ENCODE data around the gene SNURF.
"Not testable (repeated sequence)": the region's sequence is repeated elsewhere in the genome, so short reads cannot be mapped to it uniquely, and the experiment has no call there.

Gene SNURF, protein sequence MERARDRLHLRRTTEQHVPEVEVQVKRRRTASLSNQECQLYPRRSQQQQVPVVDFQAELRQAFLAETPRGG

GRCh38 chr15:24954783-24955530 is at the start of gene SNURF, which contains the start of gene SNRPN:
Gene SNURF, plus strand, starts transcription at chr15:24954987. Its CDS starts 62 bp downstream, at chr15:24955049.
Gene SNRPN, plus strand, starts transcription at chr15:24954987. Its CDS starts 19,467 bp downstream, at chr15:24974454.
- H3K4me3 ChIP-seq = no peak within 1 kb of the TSS
- DNase-seq (ENCODE audit: low spot score in 2 of 2) = no peak
- H3K9me3 ChIP-seq = no peaks in the 10 kb centered on the region; the same call in 1 of the 2 replicates
- no peaks in the 10 kb centered on the region for H3K36me3 ChIP-seq (replicated peaks)
- H3K4me1 ChIP-seq = no peaks in the 10 kb centered on the region
- H3K27me3 ChIP-seq (ENCODE audit: low read depth) = no peaks in the 10 kb centered on the region
- in situ Hi-C loops (cut with MboI; ENCODE audit: low sequenced_read_pairs) = no loop called here

GRCh38 chr15:24916305-24917009 is 38.3 kb upstream of the SNURF start:
- in situ Hi-C loops (cut with MboI; ENCODE audit: low sequenced_read_pairs) = no loop called here
- Histone ChIP-seq H3K36me3 (replicated peaks) (no peaks in the 10 kb centered on the region), H3K9me3 (no peaks in the 10 kb centered on the region), H3K4me1 (no peaks in the 10 kb centered on the region), H3K4me3 (no peak overlapping the region), H3K27me3 (ENCODE audit: low read depth) (no peaks in the 10 kb centered on the region)
- no peak for DNase-seq (ENCODE audit: low spot score in 2 of 2)

DNA sequence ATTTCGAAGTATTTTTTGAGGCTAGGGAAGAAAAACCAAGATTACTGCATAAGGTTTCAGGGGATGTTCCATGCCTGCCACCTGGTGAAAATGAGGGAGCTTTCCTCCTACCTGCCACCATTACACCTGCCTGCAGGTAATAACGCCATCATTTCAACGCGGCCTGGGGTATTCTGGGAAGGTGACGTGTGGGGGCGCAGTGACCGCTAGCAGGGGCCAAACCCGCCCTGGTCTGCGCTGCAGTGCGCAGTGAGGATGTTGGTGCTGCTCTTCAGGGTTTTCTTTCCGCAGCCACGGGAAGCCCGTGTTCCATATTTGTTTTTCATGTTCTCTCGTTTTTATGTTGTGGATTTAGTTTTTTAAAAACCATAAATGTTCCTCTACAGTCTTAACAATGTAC is 37.4 kb upstream of the SNURF start:
- no peak overlapping the region for H3K4me3 ChIP-seq
- H3K27me3 ChIP-seq (ENCODE audit: low read depth) = no peaks in the 10 kb centered on the region
- H3K9me3 ChIP-seq = no peaks in the 10 kb centered on the region
- in situ Hi-C loops (cut with MboI; ENCODE audit: low sequenced_read_pairs) = no loop called here
- DNase-seq (ENCODE audit: low spot score in 2 of 2) = no peak
- H3K4me1 ChIP-seq = no peaks in the 10 kb centered on the region
- H3K36me3 ChIP-seq (replicated peaks) = no peaks in the 10 kb centered on the region

- no peak for DNase-seq (ENCODE audit: low spot score in 2 of 2)
- in situ Hi-C loops (cut with MboI; ENCODE audit: low sequenced_read_pairs) = no loop called here
- H3K36me3 ChIP-seq (replicated peaks) = no peaks in the 10 kb centered on the region
- no peaks in the 10 kb centered on the region for H3K27me3 ChIP-seq (ENCODE audit: low read depth)
- no peak overlapping the region for H3K4me3 ChIP-seq
- H3K9me3 ChIP-seq = no peaks in the 10 kb centered on the region
- H3K4me1 ChIP-seq = no peaks in the 10 kb centered on the region
These were observed 35.3 kb upstream of the SNURF start for GRCh38 chr15:24919446-24919845.

DNA sequence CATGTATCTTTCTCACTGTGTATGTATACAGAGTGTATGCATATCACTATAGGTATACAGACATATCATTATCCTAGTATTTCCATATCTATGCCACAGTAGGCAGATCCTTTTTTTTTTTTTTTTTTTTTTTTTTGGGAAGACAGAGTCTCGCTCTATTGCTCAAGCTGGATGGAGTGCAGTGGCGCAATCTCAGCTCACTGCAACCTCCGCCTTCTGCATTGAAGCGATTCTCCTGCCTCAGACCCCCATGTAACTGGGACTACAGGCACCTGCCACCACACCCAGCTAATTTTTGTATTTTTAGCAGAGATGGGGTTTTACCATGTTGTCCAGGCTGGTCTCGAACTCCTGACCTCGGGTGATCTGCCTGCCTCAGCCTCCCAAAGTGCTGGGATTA is 32.0 kb upstream of the SNURF start:
- in situ Hi-C loops (cut with MboI; ENCODE audit: low sequenced_read_pairs); H3K4me1 ChIP-seq; H3K27me3 ChIP-seq (ENCODE audit: low read depth); H3K9me3 ChIP-seq; H3K4me3 ChIP-seq; DNase-seq (ENCODE audit: low spot score in 2 of 2); H3K36me3 ChIP-seq (replicated peaks): not testable (repeated sequence)

DNA sequence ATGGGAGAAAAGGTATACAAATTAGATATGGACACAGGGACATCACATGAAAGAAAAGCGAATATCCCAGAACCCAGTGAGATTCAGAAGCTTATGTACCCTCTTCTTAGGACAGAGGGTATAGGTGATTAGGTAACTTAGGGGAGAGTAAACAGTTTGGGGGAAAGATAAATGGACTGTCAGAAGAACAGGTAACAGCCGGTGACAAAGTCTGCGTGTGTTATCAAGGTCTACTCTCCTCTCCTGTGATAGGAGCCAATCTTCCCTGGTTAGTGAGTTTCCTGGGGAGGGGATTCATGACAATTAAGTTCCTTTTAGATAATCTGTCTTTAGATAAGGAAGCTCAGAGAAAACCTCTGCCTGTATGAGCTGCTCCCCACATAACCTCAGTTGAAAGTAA is 30.6 kb upstream of the SNURF start:
- H3K9me3 ChIP-seq = no peaks in the 10 kb centered on the region
- no peaks in the 10 kb centered on the region for H3K4me1 ChIP-seq
- H3K36me3 ChIP-seq (replicated peaks) = no peaks in the 10 kb centered on the region
- no peak for DNase-seq (ENCODE audit: low spot score in 2 of 2)
- H3K4me3 ChIP-seq = no peak overlapping the region
- in situ Hi-C loops (cut with MboI; ENCODE audit: low sequenced_read_pairs) = no loop called here
- H3K27me3 ChIP-seq (ENCODE audit: low read depth) = no peaks in the 10 kb centered on the region

- in situ Hi-C loops (cut with MboI; ENCODE audit: low sequenced_read_pairs) = no loop called here
- H3K9me3 ChIP-seq = no peaks in the 10 kb centered on the region
These were observed 30.2 kb upstream of the SNURF start for GRCh38 chr15:24924621-24925020.

DNA sequence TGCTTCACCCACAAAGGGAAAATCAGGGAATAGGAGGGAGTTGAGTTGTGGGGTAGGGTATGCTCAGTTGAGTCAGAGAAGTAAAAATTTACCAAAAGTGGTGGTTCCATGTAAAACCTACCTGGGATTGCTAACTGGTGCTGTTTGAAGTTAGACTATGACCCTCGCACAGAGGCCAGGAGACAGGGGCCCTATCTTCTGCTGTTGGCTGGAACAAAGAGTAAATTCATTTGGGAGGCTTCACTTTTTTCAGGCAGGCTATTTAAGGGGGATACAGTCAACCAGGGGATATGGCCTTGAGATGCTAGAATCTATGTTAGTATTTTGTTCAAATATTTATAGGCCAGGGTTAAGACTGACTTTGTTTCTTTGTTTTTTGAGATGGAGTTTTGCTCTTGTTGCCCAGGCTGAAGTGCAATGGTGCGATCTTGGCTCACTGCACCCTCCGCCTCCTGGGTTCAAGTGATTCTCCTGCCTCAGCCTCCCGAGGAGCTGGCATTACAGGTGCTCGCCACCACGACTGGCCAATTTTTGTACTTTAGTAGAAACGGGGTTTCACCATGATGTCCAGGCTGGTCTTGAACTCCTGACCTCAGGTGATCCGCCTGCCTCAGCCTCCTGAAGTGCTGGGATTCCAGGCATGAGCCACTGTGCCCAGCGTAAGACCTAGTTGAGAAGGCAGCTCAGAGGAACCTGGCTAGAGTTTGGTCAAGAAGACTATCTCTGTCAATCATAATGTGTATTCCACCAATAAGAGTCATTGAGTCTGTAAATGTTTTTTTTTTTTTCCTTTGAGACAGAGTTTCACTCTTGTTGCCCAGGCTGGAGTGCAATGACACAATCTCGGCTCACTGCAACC is 22.7 kb upstream of the SNURF start:
- H3K4me3 ChIP-seq; in situ Hi-C loops (cut with MboI; ENCODE audit: low sequenced_read_pairs); H3K27me3 ChIP-seq (ENCODE audit: low read depth); H3K36me3 ChIP-seq (replicated peaks); DNase-seq (ENCODE audit: low spot score in 2 of 2); H3K9me3 ChIP-seq; H3K4me1 ChIP-seq: not testable (repeated sequence)

More at GRCh38 chr15:24924621-24925020, 30.2 kb upstream of the SNURF start:
- no peak overlapping the region for H3K4me3 ChIP-seq
- no peaks in the 10 kb centered on the region for H3K36me3 ChIP-seq (replicated peaks)
- H3K4me1 ChIP-seq = no peaks in the 10 kb centered on the region
- no peaks in the 10 kb centered on the region for H3K27me3 ChIP-seq (ENCODE audit: low read depth)
- no peak for DNase-seq (ENCODE audit: low spot score in 2 of 2)

GRCh38 chr15:24933716-24934115 is 21.1 kb upstream of the SNURF start:
- Histone ChIP-seq H3K36me3 (replicated peaks) (no peaks in the 10 kb centered on the region), H3K9me3 (no peaks in the 10 kb centered on the region), H3K27me3 (ENCODE audit: low read depth) (no peaks in the 10 kb centered on the region), H3K4me3 (no peak overlapping the region), H3K4me1 (no peaks in the 10 kb centered on the region)
- in situ Hi-C loops (cut with MboI; ENCODE audit: low sequenced_read_pairs) = no loop called here
- no peak for DNase-seq (ENCODE audit: low spot score in 2 of 2)

GRCh38 chr15:24938224-24938623 is 16.6 kb upstream of the SNURF start:
- H3K27me3 ChIP-seq (ENCODE audit: low read depth) = not testable (repeated sequence)

GRCh38 chr15:24940236-24940635 is 14.6 kb upstream of the SNURF start:
- no peaks in the 10 kb centered on the region for H3K36me3 ChIP-seq (replicated peaks)
- no peaks in the 10 kb centered on the region for H3K4me1 ChIP-seq
- no peaks in the 10 kb centered on the region for H3K27me3 ChIP-seq (ENCODE audit: low read depth)
- no peak overlapping the region for H3K4me3 ChIP-seq
- DNase-seq (ENCODE audit: low spot score in 2 of 2) = no peak
- H3K9me3 ChIP-seq = 0 out of 2 replicates have a peak, but pooled peaks cover 3% of the 10 kb centered on the region
- in situ Hi-C loops (cut with MboI; ENCODE audit: low sequenced_read_pairs) = no loop called here

More at GRCh38 chr15:24938224-24938623, 16.6 kb upstream of the SNURF start:
- H3K4me3 ChIP-seq; H3K36me3 ChIP-seq (replicated peaks); in situ Hi-C loops (cut with MboI; ENCODE audit: low sequenced_read_pairs); DNase-seq (ENCODE audit: low spot score in 2 of 2); H3K4me1 ChIP-seq; H3K9me3 ChIP-seq: not testable (repeated sequence)

DNA sequence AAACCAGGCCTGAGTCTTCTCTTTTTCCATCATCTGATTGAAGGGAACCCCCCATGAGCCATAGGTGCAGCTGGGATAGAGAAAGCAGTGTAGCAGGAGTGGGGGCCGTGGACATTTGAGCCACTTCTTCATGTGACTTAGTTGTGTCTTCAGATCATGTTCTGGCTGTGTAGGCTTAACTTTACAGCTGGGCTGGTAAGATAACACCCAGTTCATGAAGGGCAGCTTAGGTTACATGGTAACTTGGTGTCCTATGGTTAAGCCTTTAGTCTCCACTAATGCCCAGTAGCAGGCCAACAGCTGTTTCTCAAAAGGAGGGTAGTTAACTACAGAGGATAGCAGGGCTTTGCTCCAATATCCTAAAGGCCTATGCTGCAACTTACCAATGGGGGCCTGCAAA is 11.4 kb upstream of the SNURF start:
- DNase-seq (ENCODE audit: low spot score in 2 of 2) = no peak
- H3K4me1 ChIP-seq = no peaks in the 10 kb centered on the region
- in situ Hi-C loops (cut with MboI; ENCODE audit: low sequenced_read_pairs) = no loop called here
- 0 out of 2 replicates have a peak, but pooled peaks cover 3% of the 10 kb centered on the region for H3K9me3 ChIP-seq
- no peaks in the 10 kb centered on the region for H3K27me3 ChIP-seq (ENCODE audit: low read depth)
- no peak overlapping the region for H3K4me3 ChIP-seq
- no peaks in the 10 kb centered on the region for H3K36me3 ChIP-seq (replicated peaks)

DNA sequence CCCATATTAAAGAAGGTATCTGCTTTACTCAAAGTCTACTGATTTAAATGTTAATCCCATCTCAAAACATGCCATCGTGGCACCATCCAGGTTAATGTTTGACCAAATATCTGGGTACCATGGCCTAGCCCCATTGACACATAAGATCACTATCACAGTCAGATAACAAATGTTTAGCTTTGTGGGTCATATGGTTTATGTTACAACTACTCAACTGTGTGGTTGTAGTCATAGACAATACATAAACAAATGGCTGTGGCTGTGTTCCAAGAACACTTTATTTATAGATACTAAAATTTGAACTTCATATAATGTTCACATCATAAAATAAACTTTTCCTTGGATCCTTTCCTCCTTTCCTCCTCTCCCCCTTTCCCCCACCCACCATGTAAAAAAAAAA is 9.8 kb upstream of the SNURF start:
- no peaks in the 10 kb centered on the region for H3K27me3 ChIP-seq (ENCODE audit: low read depth)
- no peaks in the 10 kb centered on the region for H3K4me1 ChIP-seq
- no peaks in the 10 kb centered on the region for H3K36me3 ChIP-seq (replicated peaks)
- H3K4me3 ChIP-seq = no peak overlapping the region
- in situ Hi-C loops (cut with MboI; ENCODE audit: low sequenced_read_pairs) = no loop called here
- H3K9me3 ChIP-seq = 0 out of 2 replicates have a peak, but pooled peaks cover 3% of the 10 kb centered on the region
- DNase-seq (ENCODE audit: low spot score in 2 of 2) = no peak
